HEK293 (cell line): Measurements from ENCODE around the gene KIF1A.

Experiments used
- CTCF ChIA-PET: fragments of 350-600 bp; formaldehyde crosslinking; extraction: SDS; loops from one replicate; lab custom pipeline; 2021; ENCODE audit warnings: antibody characterized with exemption; lab: Yijun Ruan, JAX
- POLR2A ChIA-PET: fragments of 300-600 bp; formaldehyde crosslinking; extraction: SDS; loops from one replicate; lab custom pipeline; 2020; ENCODE audit warnings: antibody characterized with exemption, inconsistent platforms; lab: Yijun Ruan, JAX
- H3K27ac ChIP-seq: fragments of 200-500 bp; sonication (Bioruptor generic); 2 replicates; pipeline ENCODE4 v1.5.1; 2014; ENCODE audit warnings: low read depth, low read length, control low read depth, inconsistent platforms; ENCODE audit errors: extremely low read depth
- H3K36me3 ChIP-seq, 2 experiments: fragments of 200-500 bp in 1 of 2; sonication (Bioruptor generic) in 1 of 2; 1 replicate in 1 of 2; 2 replicates in 1 of 2; pipeline ENCODE4 v1.5.1; 2014 to 2017; ENCODE audit warnings: inconsistent platforms in 2 of 2, low read length in 2 of 2; ENCODE audit not compliant: control insufficient read depth in 2 of 2, insufficient read depth in 1 of 2
- H3K4me1 ChIP-seq: fragments of 200-500 bp; sonication (Bioruptor generic); 2 replicates; pipeline ENCODE4 v1.5.1; 2014; ENCODE audit warnings: mild to moderate bottlenecking, low read length, inconsistent platforms; ENCODE audit not compliant: control insufficient read depth, insufficient read depth
- H3K4me3 ChIP-seq: 2 replicates; pipeline ENCODE4 v1.5.1; 2011; ENCODE audit warnings: low read depth, mild to moderate bottlenecking, control low read depth, low read length, moderate library complexity
- H3K9me3 ChIP-seq: fragments of 200-500 bp; sonication (Bioruptor generic); 2 replicates; pipeline ENCODE4 v1.5.1; 2014; ENCODE audit warnings: low read depth, low read length, inconsistent platforms; ENCODE audit not compliant: control insufficient read depth, insufficient read depth
- EGR2 ChIP-seq: fragments of 450-650 bp; formaldehyde crosslinking; IDR thresholded peaks from 2 replicates; pipeline ENCODE4 v1.5.1; 2016; ENCODE audit warnings: low read depth, missing biosample characterization, missing genetic modification characterization
- KLF10 ChIP-seq: fragments of 450-650 bp; IDR thresholded peaks from 2 replicates; pipeline ENCODE4 v1.5.1; 2018; ENCODE audit warnings: missing biosample characterization, mild to moderate bottlenecking, missing genetic modification characterization
- OSR2 ChIP-seq: fragments of 450-650 bp; formaldehyde crosslinking; IDR thresholded peaks from 2 replicates; pipeline ENCODE4 v1.5.1; 2016; ENCODE audit warnings: missing biosample characterization, missing genetic modification characterization
- SALL2 ChIP-seq: fragments of 450-650 bp; formaldehyde crosslinking; IDR thresholded peaks from 2 replicates; pipeline ENCODE4 v1.5.0; 2017; ENCODE audit warnings: missing biosample characterization, mild to moderate bottlenecking, missing genetic modification characterization, borderline replicate concordance
- ZNF202 ChIP-seq: fragments of 450-650 bp; formaldehyde crosslinking; IDR thresholded peaks from 2 replicates; pipeline ENCODE4 v1.5.1; 2016; ENCODE audit warnings: missing biosample characterization, missing genetic modification characterization, borderline replicate concordance
- ZNF449 ChIP-seq: fragments of 450-650 bp; formaldehyde crosslinking; IDR thresholded peaks from 2 replicates; pipeline ENCODE4 v1.5.1; 2017; ENCODE audit warnings: missing biosample characterization, mild to moderate bottlenecking, missing genetic modification characterization, moderate library complexity
- ZNF777 ChIP-seq: fragments of 450-650 bp; formaldehyde crosslinking; IDR thresholded peaks from 2 replicates; pipeline ENCODE4 v1.5.1; 2017; ENCODE audit warnings: missing biosample characterization, missing genetic modification characterization, borderline replicate concordance
- ZNF792 ChIP-seq: fragments of 450-650 bp; formaldehyde crosslinking; IDR thresholded peaks from 2 replicates; pipeline ENCODE4 v1.5.1; 2016; ENCODE audit warnings: missing biosample characterization, missing genetic modification characterization
- ZSCAN16 ChIP-seq: fragments of 450-650 bp; formaldehyde crosslinking; IDR thresholded peaks from 2 replicates; pipeline ENCODE4 v1.5.1; 2016; ENCODE audit warnings: missing biosample characterization, missing genetic modification characterization
- TF ChIP-seq, protein P1 (sequence below): fragments of 450-650 bp; formaldehyde crosslinking; IDR thresholded peaks from 2 replicates; pipeline ENCODE4 v1.5.1; 2016; ENCODE audit warnings: missing biosample characterization, missing genetic modification characterization
- TF ChIP-seq, protein P2 (sequence below): fragments of 450-650 bp; formaldehyde crosslinking; optimal IDR thresholded peaks from 2 replicates; pipeline ENCODE3; 2016; ENCODE audit warnings: missing biosample characterization, mild to moderate bottlenecking, missing genetic modification characterization
- TF ChIP-seq, protein P3 (sequence below): fragments of 450-650 bp; formaldehyde crosslinking; conservative IDR thresholded peaks from 2 replicates; pipeline ENCODE4 v1.5.1; 2016; ENCODE audit warnings: low read depth, missing biosample characterization, missing genetic modification characterization
- TF ChIP-seq, protein P4 (sequence below): fragments of 450-650 bp; formaldehyde crosslinking; IDR thresholded peaks from 2 replicates; pipeline ENCODE4 v1.5.1; 2016; ENCODE audit warnings: missing biosample characterization, missing genetic modification characterization

Gene KIF1A

GRCh38 chr2:240839152-240840143, 19.4 kb upstream of the KIF1A start:
- H3K4me3 ChIP-seq, result no peak overlapping the region
- no peak overlapping the region for H3K27ac ChIP-seq
- H3K9me3 ChIP-seq, result no peaks in the 10 kb centered on the region
- H3K4me1 ChIP-seq, result no peaks in the 10 kb centered on the region
- ChIA-PET POLR2A (interaction anchor here (1.4 kb wide), 1 partner anchor 97 kb away, joined by 3 read pairs; no protein-coding TSS in a partner anchor), CTCF (interaction anchor here (0.5 to 2.6 kb wide), 23 partner anchors 10 to 1157 kb away, joined by 3 to 14 read pairs (median 4); no protein-coding TSS in a partner anchor)
- no peak for TF ChIP-seq ZNF792
- TF ChIP-seq, protein P1, sequence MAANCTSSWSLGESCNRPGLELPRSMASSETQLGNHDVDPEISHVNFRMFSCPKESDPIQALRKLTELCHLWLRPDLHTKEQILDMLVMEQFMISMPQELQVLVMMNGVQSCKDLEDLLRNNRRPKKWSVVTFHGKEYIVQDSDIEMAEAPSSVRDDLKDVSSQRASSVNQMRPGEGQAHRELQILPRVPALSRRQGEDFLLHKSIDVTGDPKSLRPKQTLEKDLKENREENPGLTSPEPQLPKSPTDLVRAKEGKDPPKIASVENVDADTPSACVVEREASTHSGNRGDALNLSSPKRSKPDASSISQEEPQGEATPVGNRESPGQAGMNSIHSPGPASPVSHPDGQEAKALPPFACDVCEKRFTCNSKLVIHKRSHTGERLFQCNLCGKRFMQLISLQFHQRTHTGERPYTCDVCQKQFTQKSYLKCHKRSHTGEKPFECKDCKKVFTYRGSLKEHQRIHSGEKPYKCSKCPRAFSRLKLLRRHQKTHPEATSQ (tag by site-specific recombination), result no peak
- no peak for TF ChIP-seq SALL2 (tag by site-specific recombination)
- TF ChIP-seq, protein P2, sequence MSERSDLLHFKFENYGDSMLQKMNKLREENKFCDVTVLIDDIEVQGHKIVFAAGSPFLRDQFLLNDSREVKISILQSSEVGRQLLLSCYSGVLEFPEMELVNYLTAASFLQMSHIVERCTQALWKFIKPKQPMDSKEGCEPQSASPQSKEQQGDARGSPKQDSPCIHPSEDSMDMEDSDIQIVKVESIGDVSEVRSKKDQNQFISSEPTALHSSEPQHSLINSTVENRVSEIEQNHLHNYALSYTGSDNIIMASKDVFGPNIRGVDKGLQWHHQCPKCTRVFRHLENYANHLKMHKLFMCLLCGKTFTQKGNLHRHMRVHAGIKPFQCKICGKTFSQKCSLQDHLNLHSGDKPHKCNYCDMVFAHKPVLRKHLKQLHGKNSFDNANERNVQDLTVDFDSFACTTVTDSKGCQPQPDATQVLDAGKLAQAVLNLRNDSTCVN (tag by site-specific recombination), result no peak
- TF ChIP-seq OSR2 (tag by site-specific recombination), result no peak
- TF ChIP-seq, protein P3, sequence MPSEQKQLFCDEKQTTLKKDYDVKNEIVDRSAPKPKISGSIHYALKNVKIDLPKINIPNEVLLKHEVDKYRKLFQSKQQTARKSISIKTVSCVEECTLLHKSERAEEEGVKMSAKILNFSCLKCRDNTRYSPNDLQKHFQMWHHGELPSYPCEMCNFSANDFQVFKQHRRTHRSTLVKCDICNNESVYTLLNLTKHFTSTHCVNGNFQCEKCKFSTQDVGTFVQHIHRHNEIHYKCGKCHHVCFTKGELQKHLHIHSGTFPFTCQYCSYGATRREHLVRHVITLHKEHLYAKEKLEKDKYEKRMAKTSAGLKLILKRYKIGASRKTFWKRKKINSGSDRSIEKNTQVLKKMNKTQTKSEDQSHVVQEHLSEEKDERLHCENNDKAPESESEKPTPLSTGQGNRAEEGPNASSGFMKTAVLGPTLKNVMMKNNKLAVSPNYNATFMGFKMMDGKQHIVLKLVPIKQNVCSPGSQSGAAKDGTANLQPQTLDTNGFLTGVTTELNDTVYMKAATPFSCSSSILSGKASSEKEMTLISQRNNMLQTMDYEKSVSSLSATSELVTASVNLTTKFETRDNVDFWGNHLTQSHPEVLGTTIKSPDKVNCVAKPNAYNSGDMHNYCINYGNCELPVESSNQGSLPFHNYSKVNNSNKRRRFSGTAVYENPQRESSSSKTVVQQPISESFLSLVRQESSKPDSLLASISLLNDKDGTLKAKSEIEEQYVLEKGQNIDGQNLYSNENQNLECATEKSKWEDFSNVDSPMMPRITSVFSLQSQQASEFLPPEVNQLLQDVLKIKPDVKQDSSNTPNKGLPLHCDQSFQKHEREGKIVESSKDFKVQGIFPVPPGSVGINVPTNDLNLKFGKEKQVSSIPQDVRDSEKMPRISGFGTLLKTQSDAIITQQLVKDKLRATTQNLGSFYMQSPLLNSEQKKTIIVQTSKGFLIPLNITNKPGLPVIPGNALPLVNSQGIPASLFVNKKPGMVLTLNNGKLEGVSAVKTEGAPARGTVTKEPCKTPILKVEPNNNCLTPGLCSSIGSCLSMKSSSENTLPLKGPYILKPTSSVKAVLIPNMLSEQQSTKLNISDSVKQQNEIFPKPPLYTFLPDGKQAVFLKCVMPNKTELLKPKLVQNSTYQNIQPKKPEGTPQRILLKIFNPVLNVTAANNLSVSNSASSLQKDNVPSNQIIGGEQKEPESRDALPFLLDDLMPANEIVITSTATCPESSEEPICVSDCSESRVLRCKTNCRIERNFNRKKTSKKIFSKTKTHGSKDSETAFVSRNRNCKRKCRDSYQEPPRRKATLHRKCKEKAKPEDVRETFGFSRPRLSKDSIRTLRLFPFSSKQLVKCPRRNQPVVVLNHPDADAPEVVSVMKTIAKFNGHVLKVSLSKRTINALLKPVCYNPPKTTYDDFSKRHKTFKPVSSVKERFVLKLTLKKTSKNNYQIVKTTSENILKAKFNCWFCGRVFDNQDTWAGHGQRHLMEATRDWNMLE (tag by site-specific recombination), result no peak
- no peak for TF ChIP-seq ZSCAN16
- no peak for TF ChIP-seq ZNF449 (tag by site-specific recombination)
- TF ChIP-seq KLF10 (tag by site-specific recombination), result no peak
- TF ChIP-seq EGR2 (tag by site-specific recombination), result no peak
- TF ChIP-seq, protein P4, sequence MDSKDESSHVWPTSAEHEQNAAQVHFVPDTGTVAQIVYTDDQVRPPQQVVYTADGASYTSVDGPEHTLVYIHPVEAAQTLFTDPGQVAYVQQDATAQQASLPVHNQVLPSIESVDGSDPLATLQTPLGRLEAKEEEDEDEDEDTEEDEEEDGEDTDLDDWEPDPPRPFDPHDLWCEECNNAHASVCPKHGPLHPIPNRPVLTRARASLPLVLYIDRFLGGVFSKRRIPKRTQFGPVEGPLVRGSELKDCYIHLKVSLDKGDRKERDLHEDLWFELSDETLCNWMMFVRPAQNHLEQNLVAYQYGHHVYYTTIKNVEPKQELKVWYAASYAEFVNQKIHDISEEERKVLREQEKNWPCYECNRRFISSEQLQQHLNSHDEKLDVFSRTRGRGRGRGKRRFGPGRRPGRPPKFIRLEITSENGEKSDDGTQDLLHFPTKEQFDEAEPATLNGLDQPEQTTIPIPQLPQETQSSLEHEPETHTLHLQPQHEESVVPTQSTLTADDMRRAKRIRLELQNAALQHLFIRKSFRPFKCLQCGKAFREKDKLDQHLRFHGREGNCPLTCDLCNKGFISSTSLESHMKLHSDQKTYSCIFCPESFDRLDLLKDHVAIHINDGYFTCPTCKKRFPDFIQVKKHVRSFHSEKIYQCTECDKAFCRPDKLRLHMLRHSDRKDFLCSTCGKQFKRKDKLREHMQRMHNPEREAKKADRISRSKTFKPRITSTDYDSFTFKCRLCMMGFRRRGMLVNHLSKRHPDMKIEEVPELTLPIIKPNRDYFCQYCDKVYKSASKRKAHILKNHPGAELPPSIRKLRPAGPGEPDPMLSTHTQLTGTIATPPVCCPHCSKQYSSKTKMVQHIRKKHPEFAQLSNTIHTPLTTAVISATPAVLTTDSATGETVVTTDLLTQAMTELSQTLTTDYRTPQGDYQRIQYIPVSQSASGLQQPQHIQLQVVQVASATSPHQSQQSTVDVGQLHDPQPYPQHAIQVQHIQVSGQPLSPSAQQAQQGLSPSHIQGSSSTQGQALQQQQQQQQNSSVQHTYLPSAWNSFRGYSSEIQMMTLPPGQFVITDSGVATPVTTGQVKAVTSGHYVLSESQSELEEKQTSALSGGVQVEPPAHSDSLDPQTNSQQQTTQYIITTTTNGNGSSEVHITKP (tag by site-specific recombination), result no peak
- TF ChIP-seq ZNF777 (tag by site-specific recombination), result no peak
- no peak for TF ChIP-seq ZNF202 (tag by site-specific recombination)
- no peaks in the 10 kb centered on the region for H3K36me3 ChIP-seq
